GM19455 (cell line): ENCODE data around the gene TBC1D17.
"Not testable (repeated sequence)": the region's sequence is repeated elsewhere in the genome, so short reads cannot be mapped to it uniquely, and the experiment has no call there.

ENCODE experiments used
- ATAC-seq: cut with Tn5 transposase; IDR thresholded peaks from one replicate; pipeline ENCODE4 v1.9.1; 2021; ENCODE audit not compliant: unreplicated experiment

TBC1D17 gene

GRCh38 chr19:49916839-49917733 is 39.6 kb downstream of the TBC1D17 start:
- no peak for ATAC-seq

- no peak for ATAC-seq
These were observed 40.6 kb downstream of the TBC1D17 start for GRCh38 chr19:49918089-49918488.

- ATAC-seq, result no peak
These were observed 43.3 kb downstream of the TBC1D17 start for GRCh38 chr19:49920624-49921363.

- ATAC-seq, result no peak
These were observed 44.6 kb downstream of the TBC1D17 start for GRCh38 chr19:49921871-49922795.

- ATAC-seq, result no peak
These were observed 45.8 kb downstream of the TBC1D17 start for GRCh38 chr19:49923055-49924003.

GRCh38 chr19:49924004-49924880 is 46.7 kb downstream of the TBC1D17 start:
- ATAC-seq, result no peak

GRCh38 chr19:49924881-49925210 is 47.3 kb downstream of the TBC1D17 start:
- not testable (repeated sequence) for ATAC-seq

GRCh38 chr19:49925486-49925885 is 48.0 kb downstream of the TBC1D17 start:
- no peak for ATAC-seq

- ATAC-seq, result no peak
These were observed 49.0 kb downstream of the TBC1D17 start for GRCh38 chr19:49926515-49926914.

- no peak for ATAC-seq
These were observed 50.2 kb downstream of the TBC1D17 start for GRCh38 chr19:49927526-49928264.

- peak; percentile 43 for ATAC-seq
These were observed 51.7 kb downstream of the TBC1D17 start, which contains the start of the genes ATF5 and NUP62 for GRCh38 chr19:49929121-49929610. Gene ATF5 (plus strand): TSS chr19:49929205. CDS start chr19:49930851, 1,646 bp downstream. Gene NUP62 (minus strand): TSS chr19:49929504. CDS start chr19:49909807, 19,697 bp downstream.

GRCh38 chr19:49929611-49930482 is 52.3 kb downstream of the TBC1D17 start:
- ATAC-seq, result peak; percentile 59

GRCh38 chr19:49930483-49931011 is 53.0 kb downstream of the TBC1D17 start:
- no peak for ATAC-seq

GRCh38 chr19:49931293-49932040 is 54.0 kb downstream of the TBC1D17 start:
- no peak for ATAC-seq

- no peak for ATAC-seq
These were observed 54.5 kb downstream of the TBC1D17 start for GRCh38 chr19:49932041-49932451.

- no peak for ATAC-seq
These were observed 55.2 kb downstream of the TBC1D17 start for GRCh38 chr19:49932731-49933131.
